Stomach smooth muscle (tissue), 2 donors: ENCODE data around the gene CLDN2.

Experiments
- H3K27ac ChIP-seq: one replicate; pipeline ENCODE4 v1.7.0; 2013; ENCODE audit warnings: mild to moderate bottlenecking, low read length, inconsistent platforms
- H3K27me3 ChIP-seq, 2 donors: one replicate each; pipeline ENCODE4 v1.7.0; 2013; ENCODE audit warnings: low read length in 2 of 2; ENCODE audit not compliant: insufficient read depth in 2 of 2, control insufficient read depth in 1 of 2
- H3K36me3 ChIP-seq, 2 donors: one replicate each; pipeline ENCODE4 v1.7.0; 2013; ENCODE audit warnings: low read length in 2 of 2; ENCODE audit not compliant: control insufficient read depth in 2 of 2, insufficient read depth in 2 of 2
- H3K4me1 ChIP-seq: one replicate; pipeline ENCODE4 v1.7.0; 2013; ENCODE audit warnings: low read length; ENCODE audit not compliant: control insufficient read depth, insufficient read depth
- H3K4me3 ChIP-seq, 2 donors: one replicate each; pipeline ENCODE4 v1.7.0; 2013; ENCODE audit warnings: low read length in 2 of 2
- H3K9ac ChIP-seq, 2 donors: one replicate each; pipeline ENCODE4 v1.7.0; 2013; ENCODE audit warnings: low read length in 2 of 2, mild to moderate bottlenecking in 1 of 2
- H3K9me3 ChIP-seq, 2 donors: one replicate each; pipeline ENCODE4 v1.7.0; 2013; ENCODE audit warnings: low read length in 2 of 2; ENCODE audit not compliant: control insufficient read depth in 2 of 2
- donor health status: healthy.
- donor health status: Pancreatic carcinoma.

CLDN2 gene

GRCh38 chrX:106899841-106900240, 20.4 kb upstream of the CLDN2 start:
- Histone ChIP-seq H3K9ac (no peak overlapping the region), H3K9me3 (no peaks in the 10 kb centered on the region), H3K4me3 (no peak overlapping the region), H3K27me3 (peaks cover 0 to 26% of the 10 kb centered on the region in 2 donors), H3K36me3 (no peaks in the 10 kb centered on the region), H3K27ac (no peak overlapping the region), H3K4me1 (peaks cover 3% of the 10 kb centered on the region)

DNA sequence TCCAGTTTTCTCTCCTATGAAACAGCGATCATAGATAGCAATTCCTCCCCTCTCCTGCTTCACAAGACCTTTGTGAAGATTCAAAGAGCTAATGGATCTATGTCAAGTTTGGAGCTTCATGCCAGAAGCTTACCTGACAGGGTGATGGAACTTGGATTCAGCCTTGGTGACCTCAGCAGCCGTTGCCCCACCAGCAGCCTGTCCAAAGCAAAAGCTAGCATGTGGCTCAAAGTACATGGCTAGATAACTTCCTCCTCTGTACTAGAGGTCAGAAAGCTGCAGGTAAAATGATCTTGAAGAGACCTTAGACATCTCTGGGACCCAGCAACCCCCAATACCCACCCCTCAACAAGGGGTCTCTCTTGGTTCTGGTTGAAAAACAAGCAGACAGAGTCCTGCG, 18.9 kb upstream of the CLDN2 start:
- no peak overlapping the region for H3K4me3 ChIP-seq
- H3K4me1 ChIP-seq: peaks cover 7% of the 10 kb centered on the region
- no peaks in the 10 kb centered on the region for H3K36me3 ChIP-seq
- H3K9ac ChIP-seq: no peak overlapping the region
- no peaks in the 10 kb centered on the region for H3K9me3 ChIP-seq
- H3K27me3 ChIP-seq: peaks cover 0 to 25% of the 10 kb centered on the region in 2 donors
- no peak overlapping the region for H3K27ac ChIP-seq

GRCh38 chrX:106901781-106902219, 18.4 kb upstream of the CLDN2 start:
- H3K4me1 ChIP-seq: peaks cover 7% of the 10 kb centered on the region
- H3K9me3 ChIP-seq: no peaks in the 10 kb centered on the region
- H3K9ac ChIP-seq: no peak overlapping the region
- no peak overlapping the region for H3K4me3 ChIP-seq
- H3K27me3 ChIP-seq: peaks cover 0 to 26% of the 10 kb centered on the region in 2 donors
- H3K27ac ChIP-seq: no peak overlapping the region
- H3K36me3 ChIP-seq: no peaks in the 10 kb centered on the region

GRCh38 chrX:106902684-106903083, 17.5 kb upstream of the CLDN2 start:
- H3K4me3 ChIP-seq: no peak overlapping the region
- peaks cover 7% of the 10 kb centered on the region for H3K4me1 ChIP-seq
- H3K36me3 ChIP-seq: no peaks in the 10 kb centered on the region
- no peak overlapping the region for H3K9ac ChIP-seq
- no peaks in the 10 kb centered on the region for H3K9me3 ChIP-seq
- peaks cover 0 to 21% of the 10 kb centered on the region in 2 donors for H3K27me3 ChIP-seq
- H3K27ac ChIP-seq: no peak overlapping the region

DNA sequence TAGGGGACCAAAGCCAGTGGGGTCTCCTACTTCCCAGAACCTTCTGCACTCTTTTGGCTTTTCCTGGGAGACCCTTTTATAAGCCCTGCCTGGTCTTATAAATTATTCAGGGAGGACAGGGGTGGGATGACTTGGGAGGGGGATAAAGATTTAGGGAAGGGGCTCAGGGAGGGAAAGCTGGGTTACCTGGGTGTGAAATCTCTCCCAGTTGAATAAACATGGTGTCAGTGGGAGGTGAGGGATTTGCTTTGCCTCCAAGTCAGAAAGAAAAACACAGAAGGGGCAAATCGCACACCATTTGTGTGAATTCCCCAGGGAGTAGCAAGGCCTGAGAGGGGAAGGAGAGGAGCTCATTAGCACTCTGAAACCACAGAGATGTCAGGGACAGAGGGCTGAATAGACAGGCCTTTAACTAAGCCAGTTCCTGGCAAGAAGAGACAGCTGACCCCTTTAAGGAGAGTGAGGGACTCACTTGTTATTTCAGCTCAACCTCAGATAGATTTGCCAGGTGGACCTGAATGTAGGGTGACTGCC, 16.8 kb upstream of the CLDN2 start, which contains the start of gene RIPPLY1:
Gene RIPPLY1, minus strand, starts transcription at position 51 of the 534 bp plus-strand sequence. CDS start 54 bp downstream, outside the sequence.
- H3K4me1 ChIP-seq: peaks cover 7% of the 10 kb centered on the region
- peaks cover 0 to 23% of the 10 kb centered on the region in 2 donors for H3K27me3 ChIP-seq
- H3K27ac ChIP-seq: no peak within 1 kb of the TSS
- H3K9me3 ChIP-seq: no peaks in the 10 kb centered on the region
- H3K9ac ChIP-seq: no peak within 1 kb of the TSS
- no peaks in the 10 kb centered on the region for H3K36me3 ChIP-seq
- no peak within 1 kb of the TSS for H3K4me3 ChIP-seq

- Histone ChIP-seq H3K9me3 (no peaks in the 10 kb centered on the region), H3K27me3 (peaks cover 0 to 23% of the 10 kb centered on the region in 2 donors), H3K9ac (no peak overlapping the region), H3K4me1 (peaks cover 7% of the 10 kb centered on the region), H3K36me3 (no peaks in the 10 kb centered on the region), H3K27ac (no peak overlapping the region), H3K4me3 (no peak overlapping the region)
Observed at GRCh38 chrX:106903856-106904528, 16.2 kb upstream of the CLDN2 start.

- H3K9ac ChIP-seq: no peak overlapping the region
- no peaks in the 10 kb centered on the region for H3K9me3 ChIP-seq
- no peaks in the 10 kb centered on the region for H3K36me3 ChIP-seq
- no peak overlapping the region for H3K27ac ChIP-seq
- H3K27me3 ChIP-seq: peaks cover 0 to 26% of the 10 kb centered on the region in 2 donors
- no peak overlapping the region for H3K4me3 ChIP-seq
- H3K4me1 ChIP-seq: peaks cover 7% of the 10 kb centered on the region
Observed at GRCh38 chrX:106905064-106905708, 15.0 kb upstream of the CLDN2 start.

DNA sequence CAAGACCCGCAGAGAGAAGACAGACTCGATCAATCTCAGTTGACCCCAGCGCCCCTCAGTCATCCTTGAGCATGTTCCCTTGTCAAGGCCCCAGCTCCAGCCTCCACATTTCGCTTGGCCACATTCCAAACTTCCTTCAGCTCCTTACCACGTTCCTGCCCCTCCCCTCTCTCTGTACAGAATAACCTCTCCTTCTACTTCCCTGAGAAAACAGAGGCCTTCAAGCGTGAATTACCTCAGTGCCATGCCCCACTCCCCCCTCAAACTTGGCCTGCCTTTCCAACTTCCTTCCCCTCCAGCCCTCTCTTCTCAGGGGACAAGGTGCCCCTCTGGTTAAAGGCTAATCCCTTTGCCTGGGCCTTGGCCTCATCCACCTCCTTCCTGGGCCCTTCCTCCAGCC, 13.8 kb upstream of the CLDN2 start:
- Histone ChIP-seq H3K4me3 (no peak overlapping the region), H3K4me1 (peaks cover 7% of the 10 kb centered on the region), H3K36me3 (no peaks in the 10 kb centered on the region), H3K9me3 (no peaks in the 10 kb centered on the region), H3K27ac (no peak overlapping the region), H3K27me3 (peaks cover 0 to 18% of the 10 kb centered on the region in 2 donors), H3K9ac (no peak overlapping the region)

GRCh38 chrX:106912864-106913263, 7.3 kb upstream of the CLDN2 start:
- no peaks in the 10 kb centered on the region for H3K36me3 ChIP-seq
- no peak overlapping the region for H3K9ac ChIP-seq
- no peaks in the 10 kb centered on the region for H3K9me3 ChIP-seq

GRCh38 chrX:106917830-106918500, 2.2 kb upstream of the CLDN2 start:
- Histone ChIP-seq H3K27ac (no peak overlapping the region), H3K27me3 (peaks cover 0 to 26% of the 10 kb centered on the region in 2 donors), H3K4me3 (no peak overlapping the region), H3K9me3 (no peaks in the 10 kb centered on the region), H3K9ac (no peak overlapping the region), H3K36me3 (no peaks in the 10 kb centered on the region), H3K4me1 (no peaks in the 10 kb centered on the region)

More at GRCh38 chrX:106912864-106913263, 7.3 kb upstream of the CLDN2 start:
- H3K4me3 ChIP-seq: no peak overlapping the region
- H3K4me1 ChIP-seq: no peaks in the 10 kb centered on the region
- H3K27ac ChIP-seq: no peak overlapping the region
- peaks cover 0 to 21% of the 10 kb centered on the region in 2 donors for H3K27me3 ChIP-seq
